ENCODE measurements around the gene P2RY2.

- no peak for TF ChIP-seq CTCF (IDR thresholded peaks at IDR 0.05; ENCODE audit: low read depth, low read length)
- no peak for TF ChIP-seq EZH2phosphoT487 (IDR thresholded peaks at IDR 0.05; ENCODE audit: low read depth)
These were observed 57.3 kb downstream of the P2RY2 start for GRCh38 chr11:73275381-73275750.
